GM21526 (cell line): Measurements from ENCODE around the gene CDH3.

ENCODE experiments used
- ATAC-seq: cut with Tn5 transposase; IDR thresholded peaks from one replicate; pipeline ENCODE4 v1.9.1; 2021; ENCODE audit warnings: moderate library complexity; ENCODE audit not compliant: unreplicated experiment, low FRiP score

Gene CDH3

DNA sequence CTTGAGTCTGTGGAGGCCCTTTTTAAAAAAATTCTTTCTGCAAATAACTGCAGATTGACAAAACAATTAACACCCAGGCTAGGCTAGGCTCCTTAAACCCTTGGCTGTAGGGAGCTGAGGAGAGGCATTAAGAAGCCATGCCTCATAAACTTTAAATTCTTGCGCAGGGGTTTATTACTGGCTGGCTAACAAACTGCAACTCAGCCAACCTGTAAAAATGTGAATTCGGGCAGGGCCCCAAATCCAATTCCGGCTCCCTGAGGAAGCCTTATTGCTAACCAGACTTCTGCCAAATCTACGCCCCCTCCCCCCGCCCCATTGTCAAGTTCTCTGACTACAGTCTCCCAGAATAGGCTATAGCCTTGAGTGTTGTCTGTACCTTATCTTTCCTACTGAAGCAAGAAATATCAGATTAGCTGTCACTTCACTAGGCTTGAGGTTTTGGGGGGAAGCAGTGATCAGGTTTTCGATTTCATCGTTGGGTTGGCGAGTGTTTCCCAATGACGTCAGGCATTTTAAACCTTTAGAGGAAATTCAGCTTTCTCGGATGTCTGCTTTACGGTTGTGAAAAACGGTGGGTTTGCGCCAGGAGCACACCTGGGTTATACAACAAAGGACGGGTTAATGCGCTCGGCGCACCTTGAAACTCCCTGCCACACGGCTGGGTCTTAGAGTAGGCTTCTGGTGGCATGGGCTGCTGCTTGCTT lies 2.0 kb downstream of the CDH3 start:
- no peak for ATAC-seq

DNA sequence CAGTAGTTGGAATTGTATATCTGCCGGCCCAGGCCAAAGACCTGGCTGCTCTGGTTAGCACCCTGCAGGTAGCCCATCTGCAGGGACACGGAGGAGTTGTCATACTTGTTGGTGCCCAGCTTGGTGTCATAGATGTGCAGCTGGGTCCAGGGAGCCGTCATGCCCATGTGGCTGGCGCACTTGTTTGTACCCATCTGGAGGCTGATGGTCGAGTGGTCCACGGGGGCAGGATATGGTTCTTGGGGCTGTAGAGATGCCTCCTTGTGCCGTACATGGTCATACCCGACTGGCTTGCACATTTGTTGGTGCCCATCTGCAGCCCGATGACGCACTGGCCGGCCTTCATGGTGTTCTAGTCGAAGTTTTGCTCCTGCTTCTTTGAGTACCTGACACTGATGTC lies 6.0 kb downstream of the CDH3 start:
- ATAC-seq, result no peak

DNA sequence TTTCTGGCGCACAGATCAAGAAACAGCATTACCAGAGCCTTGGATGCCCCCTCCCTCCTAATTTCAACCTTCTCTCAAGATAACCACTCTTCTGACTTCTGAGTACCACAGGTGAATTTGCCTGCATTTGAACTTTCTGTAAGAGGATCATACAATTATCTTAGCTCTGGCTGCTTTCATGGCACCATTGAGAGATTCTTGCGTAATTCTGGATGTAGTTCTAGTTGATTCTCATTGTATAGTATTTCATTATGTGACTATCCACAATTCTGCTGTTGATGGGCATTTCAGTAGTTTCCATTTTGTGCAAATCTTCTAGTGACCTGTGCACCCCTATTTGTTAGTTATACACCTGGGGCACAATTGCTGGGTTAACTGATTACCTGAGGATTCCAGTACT lies 7.5 kb downstream of the CDH3 start:
- no peak for ATAC-seq

DNA sequence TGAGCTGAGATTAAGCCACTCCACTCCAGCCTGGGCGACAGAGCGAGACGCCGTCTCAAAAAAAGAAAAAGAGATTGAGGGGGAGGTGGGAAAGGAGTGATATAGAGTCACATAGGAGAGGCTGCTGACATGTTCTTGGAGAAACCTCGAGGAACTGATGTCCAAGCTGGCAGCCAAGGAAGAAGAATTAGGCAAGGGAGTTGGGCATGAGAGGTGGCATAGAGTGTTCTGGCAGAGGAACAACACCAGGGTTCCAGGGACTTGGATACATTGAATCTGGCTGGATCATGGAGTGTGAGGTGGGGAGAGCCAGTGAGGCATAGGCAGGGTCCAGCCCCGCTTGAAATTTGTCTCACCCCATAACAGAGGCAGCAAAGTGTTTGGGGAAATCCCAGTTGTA lies 10.7 kb downstream of the CDH3 start:
- ATAC-seq, result no peak

GRCh38 chr16:68656751-68657150 lies 11.6 kb downstream of the CDH3 start:
- ATAC-seq, result no peak

DNA sequence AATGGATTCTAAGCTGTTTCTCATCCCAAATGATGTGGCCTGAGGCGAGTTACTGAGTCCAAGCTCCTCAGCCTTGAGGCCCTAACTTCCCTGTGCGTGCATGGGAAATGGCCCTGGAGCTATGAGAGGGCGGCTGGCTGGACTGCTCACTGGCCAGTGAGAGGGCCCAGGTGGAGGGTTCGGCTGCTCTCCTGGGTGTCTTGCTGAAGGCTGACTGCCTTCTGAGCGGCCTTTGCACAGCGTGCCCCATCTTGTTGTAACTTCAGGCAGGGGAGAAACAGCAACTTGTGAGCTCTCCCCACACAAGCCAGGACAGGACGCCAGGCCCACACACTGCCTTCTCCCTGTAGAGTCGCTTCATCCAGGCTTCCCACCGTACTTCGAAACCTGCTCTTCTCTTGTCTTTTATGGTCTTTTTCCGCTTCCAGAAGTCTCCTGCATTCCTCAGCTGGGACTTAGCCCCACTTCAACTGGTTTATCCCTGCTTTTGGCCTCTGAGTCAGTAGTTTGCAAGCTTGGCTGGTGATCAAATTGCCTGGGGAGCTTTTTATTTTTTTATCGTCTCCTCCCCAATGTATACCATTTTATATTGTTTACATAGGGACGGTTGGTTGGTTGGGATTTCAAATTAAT lies 13.3 kb downstream of the CDH3 start:
- no peak for ATAC-seq

DNA sequence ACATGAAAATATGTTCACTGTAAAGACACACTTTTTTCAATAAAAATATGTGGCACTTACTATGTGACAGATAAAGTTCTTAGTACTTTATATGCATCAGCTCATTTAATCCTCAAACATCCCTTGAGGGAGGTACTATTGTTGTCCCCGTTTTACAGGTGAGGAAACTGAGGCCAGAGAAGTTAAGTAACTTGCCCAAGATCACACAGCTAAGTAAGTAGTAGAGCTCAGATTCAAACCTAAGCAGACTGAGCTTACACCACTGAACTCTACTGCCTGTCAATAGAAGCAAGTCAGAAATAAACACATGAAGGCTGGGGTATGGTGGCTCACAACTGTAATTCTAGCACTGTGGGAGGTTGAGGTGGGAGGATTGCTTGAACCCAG lies 13.9 kb downstream of the CDH3 start:
- no peak for ATAC-seq

- no peak for ATAC-seq
These were observed 14.6 kb downstream of the CDH3 start for GRCh38 chr16:68659412-68660358.

- ATAC-seq, result no peak
These were observed 15.3 kb downstream of the CDH3 start for GRCh38 chr16:68660359-68660795.

DNA sequence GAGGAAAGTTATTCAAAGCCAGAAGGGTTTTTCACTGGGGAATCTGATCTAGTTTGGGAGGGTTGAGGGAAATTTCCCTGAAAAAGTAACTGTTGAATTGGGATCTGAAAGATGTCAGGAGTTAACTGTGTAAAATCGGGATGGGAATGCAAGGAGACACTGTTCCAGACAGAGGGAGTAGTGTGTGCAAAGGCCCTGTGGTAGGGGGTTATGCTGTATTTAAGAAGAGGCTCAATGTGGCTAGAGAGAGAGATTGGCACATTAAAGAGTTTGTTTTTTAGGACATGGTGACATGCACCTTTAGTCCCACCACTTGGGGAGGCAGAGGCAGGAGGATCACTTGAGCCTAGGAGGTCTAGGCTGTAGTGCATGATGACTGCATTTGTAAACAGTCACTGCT lies 16.9 kb downstream of the CDH3 start:
- ATAC-seq, result no peak

DNA sequence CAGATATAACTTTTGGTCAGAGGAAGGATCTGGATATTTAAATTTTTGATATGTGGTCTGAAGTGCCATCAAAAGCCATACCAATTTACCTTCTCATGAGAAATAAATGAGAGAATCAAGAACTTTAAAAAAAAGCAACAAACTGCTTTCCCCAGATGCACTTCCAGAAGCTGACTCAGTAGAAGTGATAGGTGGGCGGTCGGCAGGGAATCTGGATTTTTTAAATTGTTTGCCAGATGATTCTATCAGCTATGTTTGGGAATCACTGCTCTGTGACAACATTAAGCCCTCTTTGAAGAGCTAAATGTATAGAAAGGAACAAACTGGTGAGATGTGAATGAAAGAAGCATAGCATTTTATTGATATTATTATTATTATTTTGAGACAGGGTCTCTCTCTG lies 19.2 kb downstream of the CDH3 start:
- ATAC-seq, result no peak

GRCh38 chr16:68665501-68665900 lies 20.4 kb downstream of the CDH3 start:
- no peak for ATAC-seq

DNA sequence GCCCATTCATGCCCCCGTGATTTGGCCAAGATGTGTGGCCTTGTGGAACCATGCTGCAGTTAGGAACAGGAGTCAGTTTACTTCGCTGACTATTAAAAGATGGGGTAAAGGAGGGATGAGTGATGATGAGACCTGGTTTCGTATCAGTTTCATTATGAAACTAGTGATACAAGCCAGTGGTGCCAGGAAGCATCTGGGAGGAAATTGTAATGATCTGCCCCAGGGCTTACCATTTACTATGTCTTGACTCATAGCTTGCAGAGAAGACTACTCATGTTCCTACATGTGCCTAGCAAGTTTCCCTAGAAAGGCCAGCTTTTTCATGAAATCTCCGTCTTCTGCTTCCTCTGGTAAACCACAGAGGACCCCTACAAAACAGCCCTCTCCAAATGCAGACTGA lies 23.2 kb downstream of the CDH3 start:
- ATAC-seq, result no peak

- no peak for ATAC-seq
These were observed 31.2 kb downstream of the CDH3 start for GRCh38 chr16:68676113-68676860.

DNA sequence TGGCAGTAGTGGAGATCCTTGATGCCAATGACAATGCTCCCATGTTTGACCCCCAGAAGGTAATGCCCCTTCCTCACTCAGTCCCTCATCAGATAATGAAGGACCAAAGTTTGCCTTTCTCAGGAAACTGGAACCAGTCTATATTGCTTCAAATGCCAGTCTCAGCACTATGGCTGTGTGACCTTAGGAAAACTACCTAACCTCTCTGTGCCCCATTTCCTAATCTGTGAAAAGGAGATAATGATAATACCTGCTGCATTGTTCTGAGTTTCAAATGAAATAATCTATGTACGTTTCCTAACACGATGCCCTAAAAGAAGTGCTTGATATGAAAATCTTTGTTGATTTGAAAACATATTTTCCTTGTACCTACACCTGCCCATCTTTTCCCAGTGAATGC lies 35.9 kb downstream of the CDH3 start:
- ATAC-seq, result no peak

GRCh38 chr16:68685685-68686478 lies 40.8 kb downstream of the CDH3 start:
- no peak for ATAC-seq

- ATAC-seq, result no peak
These were observed 41.8 kb downstream of the CDH3 start for GRCh38 chr16:68686905-68687304.

- no peak for ATAC-seq
These were observed 44.8 kb downstream of the CDH3 start for GRCh38 chr16:68689921-68690320.

GRCh38 chr16:68695575-68695974 lies 50.5 kb downstream of the CDH3 start:
- no peak for ATAC-seq

DNA sequence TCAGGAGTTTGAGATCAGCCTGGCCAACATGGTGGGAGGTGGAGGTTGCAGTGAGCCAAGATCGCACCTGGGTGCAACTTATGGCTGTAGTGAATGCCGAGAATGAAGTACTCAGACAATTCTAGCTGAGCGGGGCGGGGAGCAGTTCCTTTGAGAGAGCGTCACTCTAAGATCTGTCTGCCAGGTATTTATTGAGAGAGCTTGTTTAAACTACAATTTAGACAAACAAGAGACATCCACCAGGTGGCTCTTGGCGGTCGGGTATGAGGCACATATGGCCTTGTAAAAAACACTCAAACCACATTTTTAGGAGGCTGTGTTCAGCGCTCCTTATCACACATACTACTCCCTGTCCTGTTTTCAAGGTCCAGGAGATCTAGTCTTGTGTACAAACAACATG lies 51.4 kb downstream of the CDH3 start:
- no peak for ATAC-seq
